ENCODE data around the gene SORL1. TPM values are rescaled to one million over a fixed set of nuclear protein-coding genes. Genes with fewer than 3 reads are reported as not detected.

SORL1 gene
- total RNA-seq, 4 donors from 2014 or later, result 7.3 to 18.8 (median 12.3) TPM

GRCh38 chr11:121427400-121427744, 24.7 kb upstream of the SORL1 start:
- Histone ChIP-seq H3K36me3 (no peaks in the 10 kb centered on the region), H3K4me1 (peaks cover 0 to 12% (median 0%) of the 10 kb centered on the region in 4 donors), H3K9me3 (no peaks in the 10 kb centered on the region), H3K27ac (no peak overlapping the region), H3K4me3 (peak overlapping the region in 3 of 4 donors; percentile 20 to 37 (median 21)), H3K27me3 (peaks cover 0 to 13% of the 10 kb centered on the region in 2 donors)
- WGBS, 2 donors, result 13% methylated on average over 8 of the region's 8 CpGs
- TF ChIP-seq EP300 (IDR thresholded peaks at IDR 0.05), result no peak
- TF ChIP-seq POLR2A (IDR thresholded peaks at IDR 0.05), result no peak
- no peak for TF ChIP-seq CTCF (IDR thresholded peaks at IDR 0.05)
- DNase-seq (ENCODE audit: low spot score in 2 of 2), result no peak

GRCh38 chr11:121429556-121429955, 22.6 kb upstream of the SORL1 start:
- H3K4me3 ChIP-seq, result no peak overlapping the region
- H3K9me3 ChIP-seq, result no peaks in the 10 kb centered on the region
- peaks cover 0 to 12% (median 0%) of the 10 kb centered on the region in 4 donors for H3K4me1 ChIP-seq
- DNase-seq (ENCODE audit: low spot score in 2 of 2), result no peak
- no peak overlapping the region for H3K27ac ChIP-seq
- 27 to 28% methylated on average over 3 of the region's 3 CpGs for WGBS, 2 donors
- H3K27me3 ChIP-seq, result peaks cover 0 to 13% of the 10 kb centered on the region in 2 donors
- no peaks in the 10 kb centered on the region for H3K36me3 ChIP-seq
- TF ChIP-seq POLR2A (IDR thresholded peaks at IDR 0.05) (no peak), EP300 (IDR thresholded peaks at IDR 0.05) (no peak), CTCF (IDR thresholded peaks at IDR 0.05) (no peak)

GRCh38 chr11:121431820-121432526, 20.1 kb upstream of the SORL1 start:
- TF ChIP-seq EP300 (IDR thresholded peaks at IDR 0.05), result no peak
- TF ChIP-seq CTCF (IDR thresholded peaks at IDR 0.05), result no peak
- TF ChIP-seq POLR2A (IDR thresholded peaks at IDR 0.05), result no peak
- Histone ChIP-seq H3K4me1 (peaks cover 0 to 8% (median 0%) of the 10 kb centered on the region in 4 donors), H3K36me3 (no peaks in the 10 kb centered on the region), H3K4me3 (no peak overlapping the region), H3K27me3 (peaks cover 0 to 10% of the 10 kb centered on the region in 2 donors), H3K9me3 (no peaks in the 10 kb centered on the region), H3K27ac (no peak overlapping the region)
- no peak for DNase-seq (ENCODE audit: low spot score in 2 of 2)
- WGBS, 2 donors, result 83% methylated on average over 4 of the region's 4 CpGs

- H3K27me3 ChIP-seq, result no peaks in the 10 kb centered on the region
- no peaks in the 10 kb centered on the region for H3K9me3 ChIP-seq
- TF ChIP-seq POLR2A (IDR thresholded peaks at IDR 0.05) (no peak), EP300 (IDR thresholded peaks at IDR 0.05) (no peak), CTCF (IDR thresholded peaks at IDR 0.05) (no peak)
- peaks cover 0 to 5% (median 0%) of the 10 kb centered on the region in 4 donors for H3K4me1 ChIP-seq
- no peaks in the 10 kb centered on the region for H3K36me3 ChIP-seq
- no peak overlapping the region for H3K4me3 ChIP-seq
- no peak for DNase-seq (ENCODE audit: low spot score in 2 of 2)
- WGBS, 2 donors, result 69 to 70% methylated on average over 4 of the region's 4 CpGs
- no peak overlapping the region for H3K27ac ChIP-seq
Observed at GRCh38 chr11:121435132-121435531, 17.0 kb upstream of the SORL1 start.

- TF ChIP-seq POLR2A (IDR thresholded peaks at IDR 0.05) (no peak), EP300 (IDR thresholded peaks at IDR 0.05) (peak in 1 of 2 donors; percentile 58), CTCF (IDR thresholded peaks at IDR 0.05) (no peak)
- Histone ChIP-seq H3K4me1 (peaks cover 0 to 5% (median 0%) of the 10 kb centered on the region in 4 donors), H3K4me3 (no peak overlapping the region), H3K9me3 (no peaks in the 10 kb centered on the region), H3K27ac (no peak overlapping the region), H3K27me3 (no peaks in the 10 kb centered on the region), H3K36me3 (no peaks in the 10 kb centered on the region)
- DNase-seq (ENCODE audit: low spot score in 2 of 2), result no peak
- WGBS, 2 donors, result 69 to 77% methylated on average over 3 of the region's 3 CpGs
Observed at GRCh38 chr11:121435551-121436511, 16.3 kb upstream of the SORL1 start.
